GM21360 (cell line): Measurements from ENCODE around the gene DNAJB1.

Source experiments
- ATAC-seq: cut with Tn5 transposase; IDR thresholded peaks from one replicate; pipeline ENCODE4 v1.9.1; 2021; ENCODE audit warnings: mild to moderate bottlenecking, moderate library complexity; ENCODE audit not compliant: unreplicated experiment

Gene DNAJB1

DNA sequence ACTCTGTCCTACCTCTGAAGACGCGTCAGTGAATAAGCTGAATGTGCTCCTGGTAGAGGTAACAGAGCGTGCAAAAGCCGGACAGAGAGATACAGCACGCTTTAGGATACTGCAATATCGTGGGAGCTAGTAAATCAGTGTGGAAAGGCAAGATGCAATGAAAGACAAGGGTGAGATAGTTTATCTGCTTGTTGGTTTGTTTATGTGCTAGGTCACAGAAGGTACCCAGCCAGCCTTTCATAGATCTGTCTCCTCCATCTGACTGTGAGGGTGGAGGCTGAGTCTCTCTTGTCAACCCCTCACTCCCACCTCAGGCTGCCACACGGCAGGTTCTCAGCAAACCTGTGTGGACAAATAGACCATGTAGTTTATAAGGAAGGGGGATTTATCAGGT is 21.4 kb downstream of the DNAJB1 start:
- no peak for ATAC-seq

- ATAC-seq = peak; percentile 62
These were observed 22.0 kb downstream of the DNAJB1 start, which contains the start of gene GIPC1 for GRCh38 chr19:14496029-14496833. TSS of gene GIPC1 (minus strand) at chr19:14496127. CDS start at chr19:14482976, 13,151 bp downstream.

- ATAC-seq = no peak
These were observed 22.5 kb downstream of the DNAJB1 start for GRCh38 chr19:14495672-14496028.

- no peak for ATAC-seq
These were observed 23.1 kb downstream of the DNAJB1 start for GRCh38 chr19:14494910-14495671.

DNA sequence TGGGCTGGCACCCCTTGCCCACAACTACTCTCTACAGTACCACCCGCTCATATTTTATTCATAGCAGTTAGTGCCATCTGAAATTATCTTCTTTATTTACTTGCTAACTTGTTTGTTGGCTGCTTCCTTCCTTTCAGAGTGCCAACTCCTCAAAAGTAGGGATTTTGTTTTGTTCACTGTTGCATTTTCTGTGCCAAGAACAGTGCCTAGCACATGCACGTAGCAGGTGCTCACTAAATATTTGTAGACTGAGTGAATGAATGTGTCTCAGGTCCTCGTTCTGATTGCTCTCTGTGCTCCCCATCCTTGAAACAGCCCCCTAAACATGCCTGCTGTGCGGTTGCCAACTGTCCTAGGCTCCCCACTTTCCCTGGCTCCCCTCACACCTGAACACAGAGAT is 23.8 kb downstream of the DNAJB1 start:
- no peak for ATAC-seq

- ATAC-seq = no peak
These were observed 25.4 kb downstream of the DNAJB1 start for GRCh38 chr19:14492756-14493337.

GRCh38 chr19:14487370-14488125 is 30.6 kb downstream of the DNAJB1 start:
- ATAC-seq = no peak

DNA sequence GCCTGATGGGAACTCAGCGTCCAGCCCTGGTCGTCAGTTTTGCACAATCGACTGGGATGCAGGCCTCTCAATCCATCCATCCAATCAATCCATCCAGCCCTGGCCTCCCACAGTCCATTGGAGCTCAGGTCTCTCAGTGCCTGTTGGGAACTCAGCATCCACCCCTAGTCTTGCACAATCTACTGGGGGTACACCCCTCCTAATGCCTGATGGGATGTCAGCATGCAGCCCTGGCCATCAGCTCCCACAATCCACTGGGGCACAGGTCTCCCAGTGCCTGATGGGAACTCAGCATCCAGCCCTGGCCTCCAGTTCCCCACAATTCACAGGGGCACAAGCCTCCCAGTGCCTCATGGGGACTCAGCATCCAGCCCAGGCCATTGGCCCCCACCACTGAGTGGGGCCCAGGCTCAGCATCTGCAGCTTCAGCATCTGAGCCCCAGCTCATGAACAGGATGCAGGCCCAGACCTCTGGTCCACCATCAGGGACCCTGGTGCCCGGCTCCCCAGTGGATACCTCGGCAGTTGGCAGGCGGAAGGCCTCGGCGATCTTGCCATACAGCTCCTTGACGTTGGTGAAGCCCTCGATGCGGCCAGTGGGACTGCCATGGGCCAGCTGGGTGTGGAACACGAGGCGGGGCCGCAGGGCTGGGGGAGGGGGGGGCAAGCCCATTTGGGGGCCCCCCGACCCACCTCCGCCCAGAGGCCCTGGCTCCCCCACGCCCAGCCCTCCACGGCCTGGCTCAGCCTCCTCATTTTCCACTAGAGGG is 35.8 kb downstream of the DNAJB1 start:
- ATAC-seq = no peak

DNA sequence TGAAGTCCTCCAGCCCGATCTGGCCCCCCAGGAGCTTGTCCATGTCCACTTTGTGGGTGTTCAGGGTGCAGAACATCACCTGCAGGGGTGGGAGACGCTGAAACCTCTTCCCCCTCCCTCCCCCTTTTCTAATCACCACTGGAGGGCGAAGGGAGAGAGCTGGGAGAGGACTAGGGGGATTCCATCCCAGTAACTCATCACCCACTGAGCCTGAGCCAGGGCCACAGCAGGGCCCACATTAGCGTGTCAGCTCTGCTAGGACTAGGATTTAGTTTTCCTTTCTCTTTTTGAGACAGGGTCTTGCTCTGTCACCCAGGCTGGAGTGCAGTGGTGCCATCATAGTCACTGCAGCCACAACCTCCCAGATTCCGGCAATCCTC is 37.5 kb downstream of the DNAJB1 start:
- ATAC-seq = no peak

DNA sequence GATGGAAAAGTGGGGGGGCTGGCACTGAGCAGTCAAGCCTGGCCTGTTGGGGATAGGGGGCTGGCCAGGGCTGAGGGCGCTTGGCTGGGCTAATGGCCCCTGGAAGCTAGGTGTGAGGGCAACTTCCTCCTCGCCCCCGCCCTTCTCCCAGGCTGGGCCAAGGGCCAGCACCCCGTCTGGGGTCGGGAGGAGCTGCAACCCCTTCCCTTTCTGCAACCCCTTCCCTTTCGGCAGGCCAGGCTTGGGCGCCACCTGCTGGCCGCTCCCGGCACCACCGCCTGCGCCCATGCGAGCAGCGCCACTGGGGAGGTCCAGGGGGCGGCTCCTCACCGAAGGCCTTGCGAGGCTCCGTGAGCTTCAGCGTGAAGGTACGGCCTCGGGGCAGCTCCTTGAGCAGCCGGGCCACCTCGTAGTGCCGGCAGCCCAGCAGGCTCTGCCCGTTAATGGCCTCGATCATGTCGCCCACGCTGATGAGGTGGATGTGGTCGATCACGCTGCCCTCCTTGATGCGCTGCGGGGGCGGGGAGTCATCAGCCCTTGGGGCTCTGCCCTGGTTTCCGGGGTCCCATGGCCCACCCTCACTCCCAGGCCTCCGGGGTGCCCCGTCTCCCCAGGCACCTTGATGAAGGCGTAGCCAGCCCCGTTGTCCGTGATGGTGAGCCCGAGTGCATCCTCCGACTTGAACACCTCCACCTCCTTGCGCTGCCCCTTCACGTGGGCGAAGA is 38.1 kb downstream of the DNAJB1 start:
- ATAC-seq = no peak

DNA sequence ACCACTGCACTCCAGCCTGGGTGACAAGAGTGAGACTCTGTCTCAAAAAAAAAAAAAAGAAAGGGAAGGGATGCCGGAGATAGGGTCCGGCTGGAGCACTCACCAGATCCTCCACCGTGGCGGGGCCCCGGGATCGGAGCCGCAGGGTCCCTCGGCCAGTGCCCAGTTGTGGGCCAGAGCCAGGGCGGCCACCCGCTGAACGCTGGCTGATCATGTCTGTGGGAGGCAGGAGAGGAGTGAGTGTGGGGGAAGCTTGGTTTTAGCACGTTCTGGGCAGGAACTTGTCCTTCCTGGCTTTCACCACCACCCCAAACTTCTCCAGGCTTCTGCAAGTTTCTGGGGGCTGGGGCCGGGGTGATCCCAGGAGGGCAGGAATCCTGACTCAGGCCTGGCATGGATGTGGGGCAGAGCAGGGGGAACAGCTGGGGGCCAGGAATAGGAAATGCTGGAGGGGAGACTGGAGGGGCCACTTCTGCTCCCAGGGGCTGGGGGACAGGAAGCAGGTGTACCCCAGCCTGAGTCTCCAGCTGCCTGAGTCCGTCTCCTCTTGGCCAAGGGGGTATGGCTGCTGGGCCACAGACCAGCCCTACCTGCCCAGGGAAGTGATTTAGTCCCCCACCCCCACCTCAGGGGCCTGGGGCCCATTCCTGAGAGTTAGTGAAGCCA is 38.8 kb downstream of the DNAJB1 start:
- ATAC-seq = no peak

GRCh38 chr19:14478113-14478545 is 40.1 kb downstream of the DNAJB1 start:
- no peak for ATAC-seq

DNA sequence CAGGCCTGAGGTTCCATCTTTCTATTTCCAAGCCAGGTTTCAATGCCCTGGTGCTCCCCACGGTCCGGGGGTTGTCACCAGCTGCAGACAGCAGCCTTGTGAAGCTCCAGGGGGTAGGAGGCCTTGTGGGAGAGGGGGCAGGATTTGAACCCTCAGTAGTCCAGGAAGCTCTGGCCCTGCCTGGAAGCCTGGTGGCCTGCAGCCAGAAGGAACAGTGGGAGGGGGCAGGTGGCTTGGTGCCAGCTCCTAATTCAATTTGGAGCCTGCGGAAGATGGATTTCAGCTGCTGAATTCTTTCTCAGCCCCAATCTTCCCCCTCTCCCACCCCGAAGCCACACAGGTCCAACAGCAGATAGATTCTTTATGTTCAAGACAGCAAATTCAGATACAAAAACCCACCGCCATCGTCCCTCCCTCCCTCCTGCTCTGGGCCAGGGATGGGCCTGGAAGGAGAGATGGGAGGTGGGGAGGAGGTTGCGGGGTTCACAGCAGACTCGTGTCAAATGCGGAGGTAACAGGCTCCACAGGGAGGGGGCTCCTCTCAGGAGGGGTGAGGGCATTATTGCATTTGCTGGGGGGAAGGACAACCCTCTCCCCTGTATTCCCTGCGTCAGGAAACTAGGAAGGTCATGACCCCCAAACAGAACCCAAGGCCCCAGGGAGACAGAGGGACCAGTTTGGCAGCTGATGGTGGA is 40.6 kb downstream of the DNAJB1 start:
- ATAC-seq = no peak

DNA sequence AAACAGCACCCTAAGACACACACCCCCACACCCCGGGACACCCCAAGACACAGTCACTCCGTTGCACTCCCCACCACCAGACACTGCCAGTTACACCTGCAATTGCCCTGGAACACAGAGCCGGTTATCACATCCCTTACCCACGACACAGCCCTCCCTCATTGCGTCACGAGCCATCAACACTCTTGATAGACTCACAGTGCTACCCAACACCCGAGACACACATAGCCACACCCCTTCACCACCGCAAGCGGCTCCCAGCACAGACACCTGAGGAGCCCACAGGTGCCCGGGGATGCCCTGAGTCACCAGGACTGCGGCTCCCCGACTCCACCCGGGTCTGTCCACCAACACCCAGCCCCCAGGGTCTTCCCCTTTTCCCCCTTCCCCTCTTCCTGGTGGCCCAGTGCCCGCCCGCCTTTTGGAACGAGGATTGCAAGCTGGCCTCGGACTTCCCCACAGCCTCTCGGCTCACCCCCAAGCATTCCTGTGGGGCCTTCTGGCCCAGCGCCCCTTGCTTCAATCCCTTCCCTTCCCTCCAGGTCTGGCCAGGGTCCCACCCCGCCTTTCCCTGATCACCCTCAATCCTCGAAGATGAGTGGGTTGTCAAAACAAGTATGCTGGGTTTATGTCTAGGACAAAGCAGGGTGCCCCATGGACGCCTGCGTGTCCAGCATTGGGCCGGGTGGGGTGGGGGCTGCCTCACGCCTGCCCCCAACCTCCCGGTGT is 41.4 kb downstream of the DNAJB1 start:
- ATAC-seq = no peak

GRCh38 chr19:14476327-14476672 is 41.9 kb downstream of the DNAJB1 start:
- no peak for ATAC-seq

DNA sequence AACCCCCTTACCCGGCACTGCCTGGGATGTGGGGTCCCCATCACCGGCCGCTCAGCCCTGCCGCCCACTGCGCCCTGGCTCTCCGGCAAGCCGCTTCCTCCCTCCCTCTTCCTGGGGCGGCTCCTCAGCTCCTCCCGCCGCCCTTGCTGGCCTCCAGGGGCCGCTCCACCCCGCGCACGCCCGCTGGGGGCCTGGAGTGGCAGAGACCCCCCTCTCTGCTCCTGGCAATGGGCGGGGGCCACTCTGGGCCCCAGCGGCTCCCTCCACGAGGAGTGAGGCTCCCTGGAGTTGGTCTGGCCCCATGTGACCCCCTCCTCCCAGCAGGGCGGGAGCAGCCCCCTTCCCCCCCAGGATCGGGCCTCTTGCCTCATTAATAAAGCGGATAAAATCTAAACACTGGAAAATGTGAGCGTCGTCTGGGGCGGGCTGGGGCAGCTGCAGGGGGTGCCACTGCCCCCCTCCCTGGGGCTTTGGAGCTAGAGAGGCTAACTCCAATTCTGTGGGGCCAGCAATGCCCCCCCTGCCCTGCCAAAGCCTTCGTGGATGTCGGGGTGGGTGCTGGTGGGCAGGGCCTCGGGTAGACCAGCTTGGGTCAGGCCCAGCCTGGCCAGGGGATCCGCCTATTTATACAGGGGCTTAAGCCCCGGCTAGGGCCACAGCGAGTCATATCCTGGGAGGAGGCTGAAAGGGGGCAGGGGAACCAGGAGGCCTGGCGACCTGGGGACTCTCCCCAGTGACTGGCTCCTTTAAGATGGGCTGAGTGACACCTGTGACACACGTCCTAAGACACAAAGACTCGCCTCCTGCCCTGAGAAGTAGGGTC is 42.7 kb downstream of the DNAJB1 start, which contains the start of gene PTGER1:
PTGER1 (minus strand) TSS at position 104 of the 823 bp plus-strand sequence. CDS start 1,034 bp downstream, outside the sequence.
- ATAC-seq = no peak

- no peak for ATAC-seq
These were observed 43.4 kb downstream of the DNAJB1 start for GRCh38 chr19:14474827-14475226.
